Left ventricle myocardium inferior (tissue), 1 donor: ENCODE results near the gene SRSF4. TPM values are rescaled to one million over a fixed set of nuclear protein-coding genes. Genes with fewer than 3 reads are reported as not detected.

Experiments used
- DNase-seq: peaks from one replicate; pipeline ENCODE4 v3.0.0-alpha.2; 2020
- H3K27ac ChIP-seq: fragments of 200-600 bp; replicated peaks from 2 replicates; pipeline ENCODE4 v1.8.0; 2021
- H3K27me3 ChIP-seq: fragments of 200-600 bp; 2 replicates; pipeline ENCODE4 v1.8.0; 2021; ENCODE audit warnings: low read depth
- H3K36me3 ChIP-seq: fragments of 200-600 bp; 2 replicates; pipeline ENCODE4 v1.8.0; 2021
- H3K4me1 ChIP-seq: fragments of 200-600 bp; 2 replicates; pipeline ENCODE4 v1.8.0; 2021
- H3K4me3 ChIP-seq: fragments of 200-600 bp; 2 replicates; pipeline ENCODE4 v1.8.0; 2021; ENCODE audit warnings: mild to moderate bottlenecking, moderate library complexity
- H3K9me3 ChIP-seq: fragments of 200-600 bp; replicated peaks from 2 replicates; pipeline ENCODE4 v1.8.0; 2021
- CTCF ChIP-seq: fragments of 200-600 bp; IDR thresholded peaks from 2 replicates; pipeline ENCODE4 v1.8.0; 2021; ENCODE audit warnings: antibody characterized with exemption, mild to moderate bottlenecking, borderline replicate concordance
- intact Hi-C: fragments of 100-400 bp; cut with micrococcal nuclease; formaldehyde crosslinking; loops from one replicate; pipeline ENCODE4 v1.11.0; 2022
- total RNA-seq: library from RNA; stranded (reverse); fragmentation: NEBNext Ultra II Directional; extraction: Animal tissue kit (Norgen Biotek cat#: 25700); gene quantifications from one replicate; pipeline ENCODE4 v1.2.1, GENCODE V29; 2021
- donor health status: DM: no; HTN: yes; CAD: no; lungs with severe emphysema.

The SRSF4 gene
- total RNA-seq, 1 donor from 2014 or later, result 51.1 TPM

- peaks cover 6% of the 10 kb centered on the region for H3K36me3 ChIP-seq
- H3K27ac ChIP-seq, result peak overlapping the region; percentile 100
- no peak for DNase-seq
- intact Hi-C loops, result no loop called here
- no peaks in the 10 kb centered on the region for H3K27me3 ChIP-seq
- peak overlapping the region; percentile 99 for H3K4me3 ChIP-seq
- peaks cover 70% of the 10 kb centered on the region for H3K4me1 ChIP-seq
- H3K9me3 ChIP-seq, result no peaks in the 10 kb centered on the region
- TF ChIP-seq CTCF, result no peak
Measured at GRCh38 chr1:29179641-29180184, 2.0 kb downstream of the SRSF4 start.

- no peak for DNase-seq
Measured at GRCh38 chr1:29177022-29177705, 4.5 kb downstream of the SRSF4 start.

GRCh38 chr1:29176576-29176975, 5.1 kb downstream of the SRSF4 start:
- TF ChIP-seq CTCF, result no peak
- peak overlapping the region; percentile 23 for H3K4me3 ChIP-seq

More at GRCh38 chr1:29177022-29177705, 4.5 kb downstream of the SRSF4 start:
- Histone ChIP-seq H3K9me3 (no peaks in the 10 kb centered on the region), H3K27me3 (no peaks in the 10 kb centered on the region), H3K27ac (peak overlapping the region; percentile 100), H3K4me1 (peaks cover 81% of the 10 kb centered on the region), H3K36me3 (peaks cover 9% of the 10 kb centered on the region), H3K4me3 (peak overlapping the region; percentile 23)
- TF ChIP-seq CTCF, result no peak
- intact Hi-C loops, result no loop called here

GRCh38 chr1:29172415-29172939, 9.2 kb downstream of the SRSF4 start:
- Histone ChIP-seq H3K36me3 (peaks cover 8% of the 10 kb centered on the region), H3K9me3 (no peaks in the 10 kb centered on the region), H3K27me3 (no peaks in the 10 kb centered on the region), H3K27ac (no peak overlapping the region), H3K4me1 (peaks cover 80% of the 10 kb centered on the region), H3K4me3 (no peak overlapping the region)
- DNase-seq, result no peak
- intact Hi-C loops, result no loop called here
- TF ChIP-seq CTCF, result no peak

More at GRCh38 chr1:29176576-29176975, 5.1 kb downstream of the SRSF4 start:
- H3K9me3 ChIP-seq, result no peaks in the 10 kb centered on the region
- DNase-seq, result no peak
- peak overlapping the region; percentile 100 for H3K27ac ChIP-seq
- H3K27me3 ChIP-seq, result no peaks in the 10 kb centered on the region
- intact Hi-C loops, result no loop called here
- H3K4me1 ChIP-seq, result peaks cover 85% of the 10 kb centered on the region
- H3K36me3 ChIP-seq, result peaks cover 9% of the 10 kb centered on the region

GRCh38 chr1:29171521-29171920, 10.2 kb downstream of the SRSF4 start:
- H3K36me3 ChIP-seq, result peaks cover 17% of the 10 kb centered on the region
- no peak for TF ChIP-seq CTCF
- DNase-seq, result no peak
- H3K4me1 ChIP-seq, result peaks cover 78% of the 10 kb centered on the region
- H3K4me3 ChIP-seq, result no peak overlapping the region
- no peak overlapping the region for H3K27ac ChIP-seq
- H3K27me3 ChIP-seq, result no peaks in the 10 kb centered on the region
- intact Hi-C loops, result no loop called here
- no peaks in the 10 kb centered on the region for H3K9me3 ChIP-seq
